Naive thymus-derived CD4-positive, alpha-beta T cell (primary cell): Measurements from ENCODE around the gene CLPTM1L. TPM values are rescaled to one million over a fixed set of nuclear protein-coding genes. Genes with fewer than 3 reads are reported as not detected.
"Not testable (repeated sequence)": the region's sequence is repeated elsewhere in the genome, so short reads cannot be mapped to it uniquely, and the experiment has no call there.

ENCODE experiments used
- ATAC-seq: fragments of 150-1000 bp; cut with Tn5 transposase; 2 replicates; pipeline ENCODE4 v1.10.0; 2021; ENCODE audit warnings: mild to moderate bottlenecking, moderate library complexity
- CTCF ChIA-PET: fragments of 350-600 bp; sonication (Branson Sonifier 250); formaldehyde crosslinking; loops from one replicate; lab custom pipeline; 2021; ENCODE audit warnings: antibody characterized with exemption; lab: Charles Lee
- POLR2A ChIA-PET: fragments of 350-600 bp; sonication (Branson Sonifier 250); formaldehyde crosslinking; loops from one replicate; lab custom pipeline; 2021; ENCODE audit warnings: antibody characterized with exemption, inconsistent platforms; lab: Charles Lee
- DNase-seq, 9 donors: peaks; one replicate each; pipeline versions ENCODE4 v3.0.0 to v3.0.0-alpha.2; 2020 to 2022; ENCODE audit warnings: mixed read lengths in 1 of 9
- H3K27ac ChIP-seq: one replicate; pipeline ENCODE4 v1.7.0; 2013; ENCODE audit warnings: mild to moderate bottlenecking, low read depth, low read length, moderate library complexity
- H3K27me3 ChIP-seq, 2 donors: one replicate each; pipeline ENCODE4 v1.7.0; 2013; ENCODE audit warnings: low read length in 2 of 2, mild to moderate bottlenecking in 2 of 2, moderate library complexity in 2 of 2; ENCODE audit not compliant: control insufficient read depth in 2 of 2, insufficient read depth in 2 of 2
- H3K36me3 ChIP-seq, 3 experiments: 1 replicate in 2 of 3; 2 replicates in 1 of 3; pipeline ENCODE4 v1.7.0; 2013; ENCODE audit warnings: low read length in 3 of 3, mild to moderate bottlenecking in 3 of 3, moderate library complexity in 1 of 3; ENCODE audit not compliant: insufficient read depth in 3 of 3, control insufficient read depth in 2 of 3
- H3K4me1 ChIP-seq, 2 donors: one replicate each; pipeline ENCODE4 v1.7.0; 2013; ENCODE audit warnings: low read length in 2 of 2, mild to moderate bottlenecking in 2 of 2, moderate library complexity in 1 of 2; ENCODE audit not compliant: control insufficient read depth in 2 of 2, insufficient read depth in 2 of 2
- H3K4me3 ChIP-seq: 2 replicates; pipeline ENCODE4 v1.7.0; 2013; ENCODE audit warnings: mild to moderate bottlenecking, low read length
- H3K9me3 ChIP-seq, 3 experiments: 1 replicate in 2 of 3; 2 replicates in 1 of 3; pipeline ENCODE4 v1.7.0; 2013; ENCODE audit warnings: low read length in 3 of 3; ENCODE audit not compliant: control insufficient read depth in 2 of 3
- H3K27ac Mint-ChIP-seq, 9 donors: one replicate each; pipeline ENCODE4 v1.8.0; 2020 to 2022; ENCODE audit warnings: mixed read lengths in 9 of 9, mild to moderate bottlenecking in 8 of 9, moderate library complexity in 5 of 9, inconsistent platforms in 2 of 9
- H3K27me3 Mint-ChIP-seq, 5 donors: one replicate each; pipeline ENCODE4 v1.8.0; 2021 to 2022; ENCODE audit warnings: mixed read lengths in 5 of 5, mild to moderate bottlenecking in 1 of 5
- H3K36me3 Mint-ChIP-seq, 5 donors: one replicate each; pipeline ENCODE4 v1.8.0; 2020 to 2022; ENCODE audit warnings: mixed read lengths in 5 of 5, mild to moderate bottlenecking in 3 of 5, inconsistent platforms in 1 of 5
- H3K4me1 Mint-ChIP-seq, 7 donors: one replicate each; pipeline ENCODE4 v1.8.0; 2020 to 2022; ENCODE audit warnings: mixed read lengths in 7 of 7, mild to moderate bottlenecking in 3 of 7, inconsistent platforms in 1 of 7
- H3K4me3 Mint-ChIP-seq, 10 donors: one replicate each; pipeline ENCODE4 v1.8.0; 2020 to 2022; ENCODE audit warnings: mild to moderate bottlenecking in 10 of 10, mixed read lengths in 10 of 10, moderate library complexity in 6 of 10, inconsistent platforms in 2 of 10
- H3K9me3 Mint-ChIP-seq, 11 donors: one replicate each; pipeline ENCODE4 v1.8.0; 2020 to 2022; ENCODE audit warnings: mixed read lengths in 11 of 11, mild to moderate bottlenecking in 4 of 11, inconsistent platforms in 1 of 11, moderate library complexity in 1 of 11
- intact Hi-C, 2 donors: fragments of 100-400 bp; cut with micrococcal nuclease; formaldehyde crosslinking; loops; one replicate each; pipeline ENCODE4 v1.15.1; 2023
- polyA plus RNA-seq, 2 donors: library from polyadenylated mRNA; unstranded; fragments of 300-500 nt; fragmentation: Illumina TruSeq; gene quantifications; one replicate each; pipeline ENCODE4 v1.2.3, GENCODE V29; 2021
- total RNA-seq, 6 experiments: library from RNA in 5 of 6; stranded (reverse) in 5 of 6; gene quantifications; 1 replicate in 5 of 6; 2 replicates in 1 of 6; pipeline ENCODE4 v1.2.3 and lab custom pipeline; 2021 to 2026

CLPTM1L gene
- total and polyA plus RNA-seq, 7 experiments from 2014 or later = 27.7 to 104 (median 67.6) TPM

DNA sequence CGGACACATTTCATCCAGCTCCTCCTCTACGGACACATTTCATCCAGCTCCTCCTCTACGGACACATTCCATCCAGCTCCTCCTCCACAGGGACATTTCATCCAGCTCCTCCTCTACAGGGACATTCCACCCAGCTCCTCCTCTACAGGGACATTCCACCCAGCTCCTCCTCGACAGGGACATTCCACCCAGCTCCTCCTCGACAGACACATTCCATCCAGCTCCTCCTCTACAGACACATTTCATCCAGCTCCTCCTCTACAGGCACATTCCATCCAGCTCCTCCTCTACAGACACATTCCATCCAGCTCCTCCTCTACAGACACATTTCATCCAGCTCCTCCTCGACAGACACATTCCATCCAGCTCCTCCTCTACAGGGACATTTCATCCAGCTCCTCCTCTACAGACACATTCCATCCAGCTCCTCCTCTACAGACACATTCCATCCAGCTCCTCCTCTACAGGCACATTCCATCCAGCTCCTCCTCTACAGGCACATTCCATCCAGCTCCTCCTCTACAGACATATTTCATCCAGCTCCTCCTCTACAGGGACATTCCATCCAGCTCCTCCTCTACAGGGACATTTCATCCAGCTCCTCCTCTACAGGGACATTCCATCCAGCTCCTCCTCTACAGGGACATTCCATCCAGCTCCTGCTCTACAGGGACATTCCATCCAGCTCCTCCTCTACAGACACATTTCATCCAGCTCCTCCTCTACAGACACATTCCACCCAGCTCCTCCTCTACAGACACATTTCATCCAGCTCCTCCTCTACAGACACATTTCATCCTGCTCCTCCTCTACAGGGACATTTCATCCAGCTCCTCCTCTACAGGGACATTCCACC is 17.8 kb downstream of the CLPTM1L start:
- H3K4me1 ChIP-seq, H3K4me3 Mint-ChIP-seq: not testable (repeated sequence)

DNA sequence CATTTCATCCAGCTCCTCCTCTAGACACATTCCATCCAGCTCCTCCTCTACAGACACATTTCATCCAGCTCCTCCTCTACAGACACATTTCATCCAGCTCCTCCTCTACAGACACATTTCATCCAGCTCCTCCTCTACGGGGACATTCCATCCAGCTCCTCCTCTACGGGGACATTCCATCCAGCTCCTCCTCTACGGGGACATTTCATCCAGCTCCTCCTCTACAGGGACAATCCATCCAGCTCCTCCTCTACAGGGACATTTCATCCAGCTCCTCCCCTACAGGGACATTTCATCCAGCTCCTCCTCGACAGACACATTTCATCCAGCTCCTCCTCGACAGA is 18.4 kb downstream of the CLPTM1L start:
- not testable (repeated sequence) for DNase-seq

More for the DNA sequence above, 17.8 kb downstream of the CLPTM1L start:
- H3K9me3 ChIP-seq, DNase-seq, H3K27ac ChIP-seq, H3K27me3 Mint-ChIP-seq, CTCF ChIA-PET, H3K4me3 ChIP-seq, ATAC-seq, intact Hi-C loops, H3K9me3 Mint-ChIP-seq, H3K27me3 ChIP-seq: not testable (repeated sequence)
- H3K36me3 ChIP-seq = peaks cover 8 to 86% (median 13%) of the 10 kb centered on the region in 3 experiments
- Mint-ChIP-seq H3K36me3 (peaks cover 0 to 22% (median 5%) of the 10 kb centered on the region in 5 donors), H3K4me1 (peaks cover 3 to 14% (median 10%) of the 10 kb centered on the region in 7 donors), H3K27ac (peak overlapping the region in 7 of 9 donors; percentile 26 to 84 (median 48))
- POLR2A ChIA-PET = interaction anchor here (0.7 to 1.7 kb wide), 4 partner anchors 10 to 1141 kb away, joined by 4 to 8 read pairs (median 4); no protein-coding TSS in a partner anchor

DNA sequence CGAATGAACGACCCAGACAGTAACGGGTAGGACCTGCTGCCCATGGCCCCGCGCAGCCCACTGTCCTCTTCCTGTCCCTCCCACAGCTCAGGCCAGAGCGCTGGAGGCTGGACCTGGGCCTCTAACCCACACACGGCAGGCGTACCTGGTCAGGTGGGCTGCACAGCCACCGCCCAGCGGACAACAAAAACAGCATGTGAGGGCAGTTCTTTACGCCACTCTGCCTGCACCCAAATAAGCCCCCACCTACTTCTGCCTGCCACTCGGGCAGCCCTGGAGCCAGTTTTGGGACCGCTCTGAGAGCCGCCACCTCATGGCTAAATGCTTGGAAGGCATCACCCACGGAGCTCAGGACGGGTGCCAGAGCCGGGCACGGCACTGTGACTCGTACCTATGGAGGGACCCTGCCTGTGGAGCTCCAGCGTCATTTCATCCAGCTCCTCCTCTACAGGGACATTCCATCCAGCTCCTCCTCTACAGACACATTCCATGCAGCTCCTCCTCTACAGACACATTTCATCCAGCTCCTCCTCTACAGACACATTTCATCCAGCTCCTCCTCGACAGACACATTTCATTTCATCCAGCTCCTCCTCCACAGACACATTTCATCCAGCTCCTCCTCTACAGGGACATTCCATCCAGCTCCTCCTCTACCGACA is 18.9 kb downstream of the CLPTM1L start:
- CTCF ChIA-PET = no interaction called here
- H3K36me3 Mint-ChIP-seq = peaks cover 0 to 23% (median 12%) of the 10 kb centered on the region in 5 donors
- intact Hi-C loops = no loop called here

More for the DNA sequence above, 18.4 kb downstream of the CLPTM1L start:
- ATAC-seq, H3K9me3 ChIP-seq, H3K4me3 Mint-ChIP-seq, H3K9me3 Mint-ChIP-seq, H3K27me3 Mint-ChIP-seq, H3K4me3 ChIP-seq, H3K27ac ChIP-seq, H3K27me3 ChIP-seq, H3K4me1 ChIP-seq, CTCF ChIA-PET, intact Hi-C loops: not testable (repeated sequence)
- Mint-ChIP-seq H3K4me1 (peaks cover 0 to 14% (median 10%) of the 10 kb centered on the region in 7 donors), H3K36me3 (peaks cover 0 to 20% (median 7%) of the 10 kb centered on the region in 5 donors), H3K27ac (peak overlapping the region in 5 of 9 donors; percentile 33 to 84 (median 68))
- POLR2A ChIA-PET = interaction anchor here (0.7 to 1.7 kb wide), 4 partner anchors 9 to 221 kb away, joined by 4 to 8 read pairs (median 5); no protein-coding TSS in a partner anchor
- H3K36me3 ChIP-seq = peaks cover 1 to 86% (median 14%) of the 10 kb centered on the region in 3 experiments

DNA sequence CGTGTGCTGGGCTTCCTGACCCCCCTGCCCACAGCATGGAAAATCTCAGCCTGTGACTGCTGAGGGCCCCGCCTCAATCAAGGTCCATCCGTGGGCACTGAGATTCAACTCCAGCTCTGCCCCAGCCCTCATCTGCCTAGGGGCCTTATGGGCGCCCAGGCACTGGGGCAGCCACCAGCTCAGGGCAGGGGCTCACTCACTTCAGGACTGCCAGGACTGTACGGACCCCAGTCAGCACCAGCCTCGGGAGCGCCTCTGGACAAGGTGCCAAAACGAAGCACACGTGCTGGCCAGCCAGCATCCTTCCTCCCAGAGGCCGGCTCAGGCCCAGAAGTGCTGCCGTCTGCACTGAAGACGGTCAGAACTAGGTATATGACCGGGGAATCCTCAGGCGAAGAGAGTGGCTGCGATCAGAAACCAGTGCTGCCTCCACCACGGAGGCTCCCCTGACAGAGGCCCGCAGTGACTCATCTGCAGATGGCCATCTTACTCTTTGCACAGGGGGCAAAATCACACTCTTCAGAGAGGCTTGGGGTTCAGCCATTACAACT is 19.6 kb downstream of the CLPTM1L start:
- H3K4me1 Mint-ChIP-seq = peaks cover 0 to 14% (median 10%) of the 10 kb centered on the region in 7 donors
- no peaks in the 10 kb centered on the region for H3K27me3 Mint-ChIP-seq
- H3K27me3 ChIP-seq = no peaks in the 10 kb centered on the region
- intact Hi-C loops = no loop called here
- H3K4me3 ChIP-seq = no peak overlapping the region
- H3K9me3 Mint-ChIP-seq = peaks cover 0 to 3% (median 0%) of the 10 kb centered on the region in 11 donors
- H3K27ac Mint-ChIP-seq = peak overlapping the region in 1 of 9 donors; percentile 16
- H3K27ac ChIP-seq = no peak overlapping the region
- no peaks in the 10 kb centered on the region for H3K9me3 ChIP-seq
- DNase-seq = peak in 2 of 9 donors; percentile 3 to 10
- no peak for ATAC-seq
- peaks cover 3 to 28% (median 12%) of the 10 kb centered on the region in 5 donors for H3K36me3 Mint-ChIP-seq
- POLR2A ChIA-PET = interaction anchor here (0.5 to 1.7 kb wide), 2 partner anchors 12 to 75 kb away, joined by 4 to 5 read pairs; no protein-coding TSS in a partner anchor
- CTCF ChIA-PET = no interaction called here
- H3K4me1 ChIP-seq = no peaks in the 10 kb centered on the region
- no peak overlapping the region for H3K4me3 Mint-ChIP-seq
- H3K36me3 ChIP-seq = peaks cover 0 to 86% (median 10%) of the 10 kb centered on the region in 3 experiments

More for the DNA sequence above, 18.9 kb downstream of the CLPTM1L start:
- POLR2A ChIA-PET = interaction anchor here (0.7 to 1.7 kb wide), 4 partner anchors 9 to 220 kb away, joined by 4 to 8 read pairs (median 5); no protein-coding TSS in a partner anchor
- Mint-ChIP-seq H3K4me1 (peaks cover 0 to 14% (median 10%) of the 10 kb centered on the region in 7 donors), H3K27me3 (no peaks in the 10 kb centered on the region), H3K4me3 (no peak overlapping the region), H3K9me3 (peaks cover 0 to 3% (median 0%) of the 10 kb centered on the region in 11 donors), H3K27ac (peak overlapping the region in 5 of 9 donors; percentile 33 to 84 (median 68))
- DNase-seq (peak in 3 of 9 donors; percentile 1 to 16 (median 2)), ATAC-seq (no peak)
- H3K27ac ChIP-seq = no peak overlapping the region
- no peak overlapping the region for H3K4me3 ChIP-seq
- H3K36me3 ChIP-seq = peaks cover 0 to 86% (median 11%) of the 10 kb centered on the region in 3 experiments
- no peaks in the 10 kb centered on the region for H3K4me1 ChIP-seq
- H3K9me3 ChIP-seq = no peaks in the 10 kb centered on the region
- no peaks in the 10 kb centered on the region for H3K27me3 ChIP-seq

DNA sequence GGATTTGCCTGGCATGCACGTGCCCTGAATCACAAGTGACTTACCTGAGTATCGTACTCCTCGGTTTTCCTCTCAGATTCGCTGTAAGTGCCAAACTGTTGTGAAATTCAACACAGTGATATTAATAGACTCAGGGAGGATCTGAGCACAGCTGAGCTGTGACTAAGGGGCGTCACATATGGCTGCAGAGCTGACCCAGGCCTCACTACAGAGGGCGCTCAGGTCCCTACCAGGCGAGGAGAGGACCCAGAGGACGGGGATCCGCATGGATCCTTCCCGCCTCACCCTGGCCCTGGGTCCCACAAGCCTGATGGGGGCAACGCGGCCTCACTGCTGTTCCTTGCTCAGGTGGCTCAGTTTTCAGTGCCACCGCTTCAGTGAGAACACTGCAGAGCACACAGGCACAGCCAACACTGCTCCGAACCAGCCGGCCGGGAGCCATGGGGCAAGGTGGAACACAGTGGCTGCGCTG is 20.1 kb downstream of the CLPTM1L start:
- H3K27me3 ChIP-seq = no peaks in the 10 kb centered on the region
- H3K36me3 ChIP-seq = peaks cover 0 to 87% (median 10%) of the 10 kb centered on the region in 3 experiments
- Mint-ChIP-seq H3K9me3 (peaks cover 0 to 3% (median 0%) of the 10 kb centered on the region in 11 donors), H3K27ac (no peak overlapping the region), H3K27me3 (no peaks in the 10 kb centered on the region), H3K4me1 (peaks cover 0 to 14% (median 10%) of the 10 kb centered on the region in 7 donors), H3K36me3 (peaks cover 3 to 28% (median 12%) of the 10 kb centered on the region in 5 donors), H3K4me3 (no peak overlapping the region)
- POLR2A ChIA-PET = no interaction called here
- H3K27ac ChIP-seq = no peak overlapping the region
- CTCF ChIA-PET = no interaction called here
- no peaks in the 10 kb centered on the region for H3K4me1 ChIP-seq
- no peak for ATAC-seq
- DNase-seq = peak in 2 of 9 donors; percentile 1 to 7
- intact Hi-C loops = no loop called here
- H3K4me3 ChIP-seq = no peak overlapping the region
- H3K9me3 ChIP-seq = no peaks in the 10 kb centered on the region

DNA sequence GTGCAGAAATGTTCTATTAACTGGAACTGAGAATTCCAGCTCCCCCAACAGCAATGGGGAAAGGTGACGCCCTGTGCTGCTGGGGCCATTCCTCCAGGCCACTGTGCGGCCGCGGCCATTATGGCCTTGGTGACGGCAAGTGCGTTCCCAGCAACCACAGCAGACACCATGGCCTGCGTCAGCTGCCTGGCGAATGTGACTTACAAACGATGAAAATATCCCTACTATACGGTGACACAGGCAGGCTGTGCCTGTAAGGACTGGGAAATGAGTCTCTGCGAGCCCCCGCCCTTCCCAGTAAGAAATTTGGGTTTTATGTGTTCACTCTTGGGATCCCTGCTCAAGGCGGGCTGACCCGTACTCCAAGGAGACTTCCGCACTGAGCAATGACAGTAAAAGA is 20.6 kb downstream of the CLPTM1L start:
- peak in 2 of 9 donors; percentile 0 to 17 for DNase-seq
- H3K36me3 Mint-ChIP-seq = peaks cover 3 to 28% (median 12%) of the 10 kb centered on the region in 5 donors

More for the DNA sequence above, 20.6 kb downstream of the CLPTM1L start:
- CTCF ChIA-PET = no interaction called here
- H3K4me3 ChIP-seq = no peak overlapping the region
- H3K27me3 ChIP-seq = no peaks in the 10 kb centered on the region
- intact Hi-C loops = no loop called here
- no peak overlapping the region for H3K27ac ChIP-seq
- H3K36me3 ChIP-seq = peaks cover 0 to 91% (median 10%) of the 10 kb centered on the region in 3 experiments
- POLR2A ChIA-PET = no interaction called here
- H3K9me3 Mint-ChIP-seq = peaks cover 0 to 3% (median 0%) of the 10 kb centered on the region in 11 donors
- no peak for ATAC-seq
- no peaks in the 10 kb centered on the region for H3K27me3 Mint-ChIP-seq
- H3K4me1 Mint-ChIP-seq = peaks cover 0 to 14% (median 10%) of the 10 kb centered on the region in 7 donors
- no peaks in the 10 kb centered on the region for H3K9me3 ChIP-seq
- H3K4me1 ChIP-seq = no peaks in the 10 kb centered on the region
- no peak overlapping the region for H3K27ac Mint-ChIP-seq
- H3K4me3 Mint-ChIP-seq = no peak overlapping the region
